ENCODE measurements around the gene CYB561. TPM values are rescaled to one million over a fixed set of nuclear protein-coding genes. Genes with fewer than 3 reads are reported as not detected.
A peak's percentile ranks its signal among the peaks of the same experiment; 100 is the strongest.
"Not testable (repeated sequence)": the region's sequence is repeated elsewhere in the genome, so short reads cannot be mapped to it uniquely, and the experiment has no call there.

Gene CYB561
- total RNA-seq, 1 donor from 2014 or later = 14.7 TPM

DNA sequence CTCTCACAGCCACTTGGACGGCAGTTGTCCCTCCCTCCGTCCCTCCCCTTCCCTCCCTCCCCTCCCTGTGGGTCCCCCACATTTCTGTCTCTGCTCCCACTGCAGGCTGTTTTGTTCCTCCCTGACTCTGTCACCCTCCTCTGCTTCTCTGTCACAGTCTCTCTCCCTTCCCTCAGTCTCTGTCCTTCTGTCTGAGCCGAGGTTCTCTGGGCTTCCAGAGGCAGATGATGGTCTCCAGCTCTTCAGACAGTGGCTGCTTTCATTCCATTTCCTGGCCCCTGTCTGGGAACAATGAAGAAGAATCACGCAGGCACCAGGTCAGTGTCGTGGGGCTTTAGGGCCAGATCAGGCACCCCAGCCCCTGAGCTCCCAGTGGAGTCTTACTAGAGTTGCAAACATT lies 8.8 kb upstream of the CYB561 start:
- DNase-seq = no peak

DNA sequence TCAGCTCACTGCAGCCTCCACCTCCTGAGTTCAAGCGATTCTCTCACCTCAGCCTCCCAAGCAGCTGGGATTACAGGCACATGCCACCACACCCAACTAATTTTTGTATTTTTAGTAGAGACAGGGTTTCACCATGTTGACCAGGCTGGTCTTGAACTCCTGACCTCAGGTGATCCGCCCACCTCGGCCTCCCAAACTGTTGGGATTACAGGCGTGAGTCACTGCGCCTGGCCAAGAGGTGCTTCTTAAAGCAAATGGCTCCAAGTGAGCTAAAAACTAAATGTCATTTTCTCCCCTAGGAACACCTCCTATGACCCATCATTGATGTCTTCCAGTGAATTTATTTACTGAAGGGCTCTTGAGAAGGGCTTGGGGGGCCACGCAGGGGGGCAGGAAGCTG lies 8.3 kb upstream of the CYB561 start:
- ATAC-seq; intact Hi-C loops (cut with micrococcal nuclease): not testable (repeated sequence)
- DNase-seq = peak; percentile 3

More for the DNA sequence above, 8.8 kb upstream of the CYB561 start:
- intact Hi-C loops (cut with micrococcal nuclease) = no loop called here
- no peak for ATAC-seq

DNA sequence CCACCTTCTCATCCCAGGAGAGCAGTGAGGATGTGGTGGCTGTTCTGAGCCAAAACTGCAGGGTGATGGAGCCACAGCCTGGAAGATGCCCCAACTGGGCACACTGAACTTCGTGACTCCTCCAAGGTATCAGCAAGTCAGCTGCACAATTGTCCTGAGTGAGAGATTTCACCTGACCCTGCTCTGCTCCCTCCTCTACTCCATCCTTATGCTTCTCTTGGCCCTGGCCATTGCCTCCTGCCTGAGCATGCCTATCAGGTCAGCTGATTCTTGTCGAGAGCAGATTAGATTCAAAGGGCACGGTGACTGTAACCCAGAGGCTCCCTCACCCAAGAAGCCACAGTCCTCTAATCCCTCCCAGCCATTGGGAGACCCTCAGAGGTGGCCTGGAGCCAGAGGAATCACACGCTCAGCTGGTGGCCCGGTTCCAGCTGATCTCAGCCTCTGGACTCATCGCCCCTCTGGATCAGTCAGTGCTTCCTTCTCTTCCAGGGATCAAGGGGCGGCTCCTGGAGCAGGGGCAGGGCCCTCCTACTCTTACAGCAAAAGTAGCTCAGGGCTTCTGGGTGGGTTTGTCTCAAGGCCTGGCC lies 7.0 kb upstream of the CYB561 start:
- intact Hi-C loops (cut with micrococcal nuclease) = no loop called here
- DNase-seq (peak; percentile 21), ATAC-seq (no peak)

DNA sequence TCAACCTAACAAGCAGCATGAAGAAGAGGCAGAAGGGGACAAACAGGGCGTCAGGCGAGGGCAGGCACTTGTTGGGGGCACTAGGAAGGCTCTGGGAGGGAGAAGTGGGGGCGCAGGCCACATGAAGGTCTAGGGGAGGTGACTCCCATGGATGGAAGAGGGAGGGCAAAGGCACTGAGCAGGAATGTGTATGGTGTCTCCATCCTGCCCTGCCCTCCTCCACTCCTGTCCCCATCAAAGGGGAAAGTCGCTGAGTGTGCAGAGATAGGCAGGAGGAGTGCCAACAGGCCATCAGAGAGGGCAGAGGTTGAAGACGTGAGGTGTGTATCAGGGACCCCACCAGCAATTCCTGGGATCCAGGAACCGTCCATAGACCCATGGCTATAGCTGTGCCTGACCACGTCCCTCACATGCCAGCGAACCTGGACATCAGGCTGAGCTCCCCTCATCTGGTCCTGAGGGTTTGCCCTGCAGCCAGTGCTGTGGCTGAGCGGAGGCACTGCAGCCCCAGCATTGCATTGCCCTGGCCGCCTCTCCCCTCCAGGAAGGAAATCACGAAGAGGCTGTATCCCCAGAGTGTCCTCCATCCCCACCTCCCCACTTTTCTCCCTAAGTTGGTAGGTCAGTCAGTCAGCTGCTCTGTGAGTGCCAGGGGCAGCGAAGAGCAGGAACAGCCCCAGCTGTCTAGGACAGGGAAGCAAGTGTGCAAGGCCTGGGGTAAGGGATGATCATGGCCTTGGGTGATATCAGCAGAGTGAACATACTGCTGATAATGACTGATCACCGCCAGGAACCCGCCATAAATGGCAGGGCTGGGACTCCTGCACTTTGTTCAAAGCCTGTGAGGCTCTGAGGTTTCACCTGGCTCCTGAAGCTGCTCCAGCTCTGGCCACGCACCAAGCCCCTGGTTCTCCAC lies 6.2 kb upstream of the CYB561 start:
- peak; percentile 19 for DNase-seq
- intact Hi-C loops (cut with micrococcal nuclease) = no loop called here
- ATAC-seq = no peak

DNA sequence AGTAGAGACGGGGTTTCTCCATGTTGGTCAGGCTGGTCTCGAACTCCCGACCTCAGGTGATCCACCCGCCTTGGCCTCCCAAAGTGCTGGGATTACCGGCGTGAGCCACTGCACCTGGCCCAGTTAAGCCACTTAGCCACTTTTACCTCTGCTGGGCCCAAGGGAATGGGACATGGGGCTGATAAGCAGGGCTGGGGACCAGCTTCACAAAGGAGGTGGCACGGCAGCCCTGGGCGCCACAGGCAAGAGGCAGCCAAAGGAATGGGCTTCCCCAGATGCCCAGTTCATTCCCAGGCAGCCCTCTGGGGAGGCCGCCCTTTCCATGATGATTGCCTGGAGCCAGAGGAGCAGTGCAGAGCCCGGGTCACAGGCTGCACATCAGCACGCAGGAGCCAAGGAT lies 5.0 kb upstream of the CYB561 start:
- DNase-seq (peak; percentile 7), ATAC-seq (no peak)
- intact Hi-C loops (cut with micrococcal nuclease) = no loop called here

DNA sequence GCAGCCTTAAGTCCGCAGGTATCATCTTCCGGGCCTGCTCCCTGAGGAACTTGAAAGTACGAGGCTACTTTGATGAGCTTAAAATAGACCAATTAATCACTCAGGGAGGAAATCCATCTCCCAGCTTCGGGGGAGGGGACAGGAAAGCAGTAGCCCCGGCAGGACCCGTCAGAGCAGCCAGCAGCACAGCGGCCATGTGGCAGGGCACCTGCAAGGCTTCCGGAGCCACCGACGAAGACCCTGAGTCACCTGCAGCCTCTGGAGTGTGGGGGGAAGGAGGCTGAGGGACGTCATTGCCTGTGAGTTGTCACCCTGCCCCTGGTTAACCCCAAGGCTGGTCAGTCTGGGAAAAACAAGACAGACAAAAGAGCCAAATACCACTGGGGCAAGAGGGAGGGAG lies 4.4 kb upstream of the CYB561 start:
- intact Hi-C loops (cut with micrococcal nuclease) = no loop called here
- DNase-seq (peak; percentile 25), ATAC-seq (no peak)

DNA sequence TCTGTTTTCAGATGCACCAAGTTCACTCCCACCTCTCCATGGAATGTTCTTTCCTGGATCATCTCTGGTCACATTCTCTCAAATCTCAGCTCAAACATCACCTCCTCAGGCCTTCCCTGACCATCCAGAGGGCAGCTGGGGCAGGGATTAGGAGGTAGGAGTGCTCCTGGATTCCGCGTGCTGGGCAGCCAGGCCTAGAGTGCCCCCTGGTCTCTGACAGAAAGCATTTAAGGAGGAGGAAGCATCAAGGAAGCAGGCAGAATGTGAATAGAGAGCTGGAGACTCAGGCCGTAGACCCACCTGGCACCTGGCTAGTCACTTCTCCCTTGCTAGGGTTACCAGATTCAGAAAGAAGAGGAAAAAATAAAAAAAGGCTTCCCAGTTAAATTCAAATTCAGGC lies 2.5 kb upstream of the CYB561 start:
- no peak for DNase-seq
- intact Hi-C loops (cut with micrococcal nuclease) = no loop called here
- no peak for ATAC-seq

DNA sequence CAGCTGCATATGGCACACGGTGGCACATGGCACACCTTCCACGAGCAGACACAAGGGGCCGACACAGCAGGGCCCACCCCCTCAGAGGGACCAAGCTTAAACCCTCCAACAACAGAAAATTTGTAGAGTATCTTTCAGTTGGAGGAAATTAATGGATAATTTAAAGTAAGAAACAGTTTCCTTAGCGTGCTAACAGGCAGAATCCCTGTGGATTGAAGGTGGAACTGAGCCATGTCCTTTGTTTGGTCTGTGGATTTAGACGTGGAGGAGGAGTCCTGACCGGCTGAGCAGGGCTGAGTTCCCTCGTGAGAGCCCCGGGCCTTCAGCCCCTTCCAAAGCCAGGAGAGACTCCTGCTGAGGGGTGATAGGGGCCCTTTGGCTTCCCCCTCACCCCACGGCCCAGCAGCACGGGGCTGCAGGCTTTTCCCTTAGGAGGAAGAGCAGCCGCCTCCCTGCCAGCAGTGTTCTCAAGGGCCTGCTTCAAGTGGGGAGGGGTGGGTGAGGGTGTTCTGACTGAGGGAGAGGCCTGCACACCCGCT lies 1.4 kb upstream of the CYB561 start:
- ATAC-seq (no peak), DNase-seq (peak; percentile 26)
- intact Hi-C loops (cut with micrococcal nuclease) = no loop called here

DNA sequence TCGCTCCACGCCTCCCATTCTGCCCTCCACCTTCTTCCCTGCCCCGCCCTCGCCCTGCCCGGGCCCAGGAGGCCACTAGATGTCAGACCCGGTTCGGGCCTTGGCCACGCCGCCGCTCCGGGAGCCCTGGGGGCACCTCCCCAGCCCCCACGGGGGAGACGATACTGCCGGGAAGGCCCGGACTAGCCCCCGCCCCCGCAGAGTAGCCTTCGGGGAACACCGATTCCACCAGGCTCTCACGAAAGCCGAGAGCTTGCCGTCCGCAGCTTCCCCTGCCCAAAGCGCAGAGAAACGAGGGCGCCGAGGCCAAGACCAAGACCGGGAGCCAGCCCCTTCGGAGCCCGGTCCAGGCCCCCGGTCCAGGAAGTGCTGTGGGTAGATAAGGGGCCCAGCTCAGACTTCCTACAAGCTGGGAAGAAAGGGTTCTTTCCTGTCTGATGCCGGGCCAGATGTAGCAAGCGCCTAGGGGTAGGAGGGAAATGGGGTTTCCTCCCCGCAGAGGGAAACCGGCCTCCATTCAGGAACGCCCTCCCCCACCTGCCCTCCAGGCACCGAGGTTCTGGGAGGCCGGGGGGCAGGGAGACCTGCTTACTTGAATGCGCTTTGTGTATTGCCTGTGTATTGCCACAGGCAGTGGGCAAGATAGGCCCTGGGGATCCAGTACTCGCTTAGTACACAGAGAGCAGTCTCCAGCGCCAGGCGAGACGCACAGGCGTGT lies 806 bp upstream of the CYB561 start:
- DNase-seq (peak; percentile 80), ATAC-seq (peak; percentile 68)
- intact Hi-C loops (cut with micrococcal nuclease) = no loop called here

DNA sequence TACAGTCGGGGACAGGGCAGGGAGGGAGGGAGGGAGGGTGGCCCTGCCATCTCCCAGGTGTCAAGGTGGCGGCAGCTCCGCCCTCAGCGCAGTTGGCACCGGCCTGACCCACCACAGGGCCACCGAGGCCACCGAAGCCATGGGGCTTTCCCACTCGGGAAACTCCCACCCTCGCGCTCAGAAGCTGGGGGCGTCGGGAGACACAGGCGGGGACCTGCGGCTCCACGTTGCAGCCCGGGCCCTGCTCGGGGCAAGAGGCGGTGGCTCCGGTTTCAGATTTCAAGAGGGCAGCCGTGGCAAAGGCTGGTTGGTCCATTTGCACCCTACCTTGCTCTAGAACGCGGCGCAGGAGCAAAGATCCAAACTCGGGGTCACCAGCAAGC lies 544 bp downstream of the CYB561 start:
- DNase-seq (peak; percentile 40), ATAC-seq (no peak)
- intact Hi-C loops (cut with micrococcal nuclease) = no loop called here

DNA sequence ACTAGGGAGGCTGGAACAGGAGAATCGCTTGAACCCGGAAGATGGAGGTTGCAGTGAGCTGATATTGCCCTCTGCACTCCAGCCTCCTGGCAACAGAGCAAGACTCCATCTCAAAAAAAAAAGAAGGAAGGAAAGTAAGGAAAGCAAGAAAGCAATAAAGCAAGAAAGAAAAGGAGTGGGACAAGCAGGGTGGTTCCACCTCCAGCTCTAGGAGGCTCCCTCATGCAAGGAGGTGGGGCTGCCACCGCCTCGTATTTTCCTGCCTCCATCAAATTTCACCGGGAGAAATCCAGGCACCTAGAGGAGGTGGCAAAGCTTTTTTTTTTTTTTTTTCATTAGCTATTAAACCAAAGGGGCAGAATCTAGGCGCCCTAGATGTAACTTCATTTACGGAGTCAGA lies 1.0 kb downstream of the CYB561 start:
- intact Hi-C loops (cut with micrococcal nuclease) = no loop called here
- DNase-seq = peak; percentile 10

DNA sequence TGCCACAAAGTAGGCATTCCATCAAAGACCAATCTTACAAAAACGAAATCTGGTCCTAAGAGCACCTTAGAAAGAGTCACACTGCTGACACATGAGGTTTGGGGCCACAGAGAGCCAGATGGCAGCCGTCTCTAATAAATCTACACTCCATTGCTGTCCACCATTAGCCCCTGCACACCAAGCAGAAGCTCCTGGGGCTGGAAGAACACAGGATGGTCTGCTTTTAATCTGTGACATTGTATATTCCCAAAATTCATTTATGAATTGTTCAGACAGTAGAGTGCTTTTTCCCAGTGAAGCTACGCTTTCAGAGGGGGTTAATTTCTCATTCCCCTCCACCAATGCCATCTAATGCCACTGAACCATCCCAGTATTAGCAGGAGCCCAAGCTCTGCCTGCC lies 1.6 kb downstream of the CYB561 start:
- intact Hi-C loops (cut with micrococcal nuclease) = no loop called here

More for the DNA sequence above, 1.0 kb downstream of the CYB561 start:
- ATAC-seq = no peak

DNA sequence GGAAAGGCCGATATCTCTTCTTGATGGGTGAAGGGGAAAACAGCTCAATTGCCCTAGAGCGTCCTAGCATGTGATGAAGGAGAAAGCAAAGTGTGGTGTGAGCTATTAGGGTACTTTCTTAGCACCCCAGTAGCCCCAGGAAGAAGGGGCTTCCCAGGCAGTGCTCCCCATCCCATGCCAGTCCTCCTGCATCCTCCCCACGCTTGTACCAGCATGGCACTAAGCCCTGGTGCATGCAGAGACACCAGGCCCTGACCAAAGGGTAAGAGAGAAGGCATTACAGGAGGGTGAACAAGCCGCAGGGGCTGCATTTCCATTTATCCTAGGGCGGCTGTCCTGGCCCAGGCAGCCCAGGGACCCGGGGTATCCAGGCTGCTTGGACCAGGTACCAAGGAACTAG lies 3.1 kb downstream of the CYB561 start:
- intact Hi-C loops (cut with micrococcal nuclease) = no loop called here
- ATAC-seq (no peak), DNase-seq (no peak)

More for the DNA sequence above, 1.6 kb downstream of the CYB561 start:
- DNase-seq = no peak
- no peak for ATAC-seq

DNA sequence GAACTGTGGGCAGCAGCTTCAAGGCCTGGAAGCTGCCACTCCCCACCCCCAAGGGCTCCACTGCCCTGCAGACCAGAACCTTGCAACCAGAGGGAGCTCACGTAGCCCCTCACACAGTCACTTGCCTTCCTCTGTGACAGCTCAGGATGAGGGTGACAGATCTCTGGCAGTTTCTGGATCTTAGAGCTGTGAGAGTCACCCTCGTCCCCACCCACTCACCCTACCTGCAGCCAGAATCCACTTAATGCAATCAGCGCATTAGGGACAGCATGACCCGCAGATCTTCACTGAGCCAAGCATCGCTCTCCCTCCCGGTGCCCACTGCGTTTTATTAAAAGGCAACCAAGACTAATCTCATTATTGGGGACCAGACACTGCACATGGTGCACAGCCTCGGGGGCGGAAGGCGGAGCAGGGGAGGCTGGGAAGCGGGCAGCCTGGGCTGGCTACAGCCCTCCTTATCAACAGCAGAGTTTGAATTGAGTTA lies 3.5 kb downstream of the CYB561 start:
- intact Hi-C loops (cut with micrococcal nuclease) = no loop called here
- ATAC-seq (peak; percentile 44), DNase-seq (no peak)

DNA sequence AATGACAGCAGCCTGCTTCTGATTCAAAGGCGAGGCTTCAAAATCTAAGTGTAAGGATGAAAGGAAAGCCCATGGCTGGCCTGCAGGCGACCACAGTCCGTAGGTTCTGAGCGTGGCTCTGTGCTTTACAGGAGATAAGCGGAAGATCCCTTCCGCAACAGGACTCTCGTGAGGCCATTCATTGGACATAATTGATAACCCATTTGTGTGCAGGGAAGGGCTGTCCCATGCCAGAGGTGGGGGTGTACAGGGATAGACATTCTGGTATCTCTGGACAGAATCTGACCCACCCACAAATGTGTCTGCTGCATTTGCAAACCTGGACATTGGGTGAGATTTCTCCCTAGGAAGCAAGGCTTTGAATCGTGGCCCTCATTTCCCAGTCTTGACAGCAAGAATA lies 4.0 kb downstream of the CYB561 start:
- DNase-seq = no peak
- intact Hi-C loops (cut with micrococcal nuclease) = no loop called here
- ATAC-seq = no peak

DNA sequence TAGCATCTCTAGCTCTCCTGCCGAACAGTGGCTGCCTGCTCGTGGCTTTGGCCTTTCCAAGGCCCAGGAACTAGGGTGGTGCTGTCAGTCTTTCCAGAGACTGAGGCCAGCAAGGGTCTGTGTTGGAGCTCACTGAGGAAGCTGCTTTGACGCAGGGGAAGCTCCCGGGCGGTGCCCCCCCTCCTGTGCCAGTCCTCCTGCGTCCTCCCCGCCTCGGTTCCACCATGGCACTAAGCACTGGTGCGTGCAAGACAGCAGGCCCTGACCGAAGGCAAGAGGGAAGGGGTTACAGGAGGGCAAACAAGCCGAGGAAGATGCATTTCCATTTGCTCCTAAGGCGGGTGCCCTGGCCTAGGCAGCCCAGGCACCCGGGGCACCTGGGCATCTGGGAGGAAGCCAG lies 4.5 kb downstream of the CYB561 start:
- DNase-seq = no peak
- intact Hi-C loops (cut with micrococcal nuclease) = no loop called here
- no peak for ATAC-seq

DNA sequence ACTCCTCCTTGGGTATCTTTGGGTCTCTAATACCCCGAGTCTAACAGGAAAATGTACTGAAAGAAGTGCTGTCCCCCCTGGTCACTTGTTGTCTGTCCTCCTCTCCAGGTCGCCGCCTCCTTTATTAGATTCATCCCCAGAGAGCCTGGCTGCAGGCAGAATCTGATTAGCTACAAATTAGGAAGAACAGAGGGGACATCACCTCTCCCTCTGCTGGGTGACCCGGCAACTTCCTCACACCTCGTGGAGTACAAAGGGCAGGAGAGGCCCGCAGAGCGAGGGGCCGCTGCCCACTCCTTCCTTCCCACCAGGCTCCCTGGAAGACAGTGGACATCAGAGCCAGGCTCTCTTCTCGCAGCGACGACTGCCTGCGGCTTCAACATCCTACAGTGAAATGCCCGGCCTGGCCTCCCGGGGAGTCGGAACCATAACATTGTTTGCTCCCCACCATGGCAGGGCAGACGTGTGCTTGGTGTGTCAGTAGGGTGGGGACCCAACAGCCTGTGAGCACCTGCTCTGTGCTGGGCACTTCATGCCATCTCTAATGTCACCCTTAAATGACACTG lies 5.3 kb downstream of the CYB561 start:
- intact Hi-C loops (cut with micrococcal nuclease) = no loop called here
- DNase-seq (no peak), ATAC-seq (no peak)

DNA sequence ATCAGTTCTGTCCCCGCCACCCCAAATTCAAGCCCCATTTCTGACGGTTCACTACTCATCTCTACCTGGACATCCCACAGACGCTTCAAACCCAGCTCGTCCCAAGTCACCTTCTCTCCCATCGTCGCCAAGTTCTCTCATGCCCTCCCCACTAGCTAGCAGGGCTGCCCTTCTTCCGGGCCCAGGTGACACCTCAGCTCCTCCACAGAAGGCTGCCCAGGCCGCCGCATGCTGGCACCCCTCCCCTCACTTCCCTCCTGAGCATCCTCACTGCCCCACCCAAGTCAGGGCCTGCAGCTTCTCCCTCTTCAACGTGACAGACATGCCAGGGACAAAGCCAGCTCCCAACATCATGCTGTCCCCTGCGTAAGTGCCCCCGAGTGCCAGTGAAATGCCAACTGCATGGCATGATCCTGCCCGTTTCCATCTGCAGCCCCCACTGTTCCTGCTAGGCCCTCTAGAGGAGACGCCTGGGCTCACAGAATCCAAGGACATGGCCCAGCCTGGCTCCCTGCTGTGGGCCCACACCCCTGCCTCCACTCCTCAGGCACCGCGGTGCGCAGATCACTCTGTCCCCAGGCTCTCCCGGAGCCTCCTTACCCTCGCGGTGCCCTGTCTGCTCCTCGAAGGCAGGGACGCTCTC lies 5.9 kb downstream of the CYB561 start:
- intact Hi-C loops (cut with micrococcal nuclease) = no loop called here
- no peak for DNase-seq

DNA sequence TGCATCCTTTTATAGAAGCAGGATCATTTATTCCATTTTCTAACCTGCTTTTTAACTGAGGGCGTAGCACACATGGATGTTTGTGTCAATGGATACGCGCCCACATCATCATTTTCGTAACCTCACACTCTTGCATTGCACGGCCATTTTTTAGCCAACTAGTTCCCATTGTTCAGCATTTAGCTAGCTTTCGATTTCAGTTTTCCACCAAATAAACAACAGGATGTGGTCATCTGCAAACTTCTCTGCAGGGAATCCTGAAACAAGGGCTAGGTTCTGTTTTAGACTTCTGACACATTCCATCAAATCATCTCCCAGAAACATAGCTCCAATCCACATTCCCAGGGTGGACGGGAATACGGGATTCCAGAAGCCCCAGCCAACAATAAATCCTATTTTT lies 6.4 kb downstream of the CYB561 start:
- DNase-seq (no peak), ATAC-seq (no peak)
- intact Hi-C loops (cut with micrococcal nuclease) = no loop called here

More for the DNA sequence above, 5.9 kb downstream of the CYB561 start:
- peak; percentile 41 for ATAC-seq
